HG02870 (cell line): Measurements from ENCODE around the gene ADAP1.
"Not testable (repeated sequence)": the region's sequence is repeated elsewhere in the genome, so short reads cannot be mapped to it uniquely, and the experiment has no call there.

ENCODE experiments used
- ATAC-seq: cut with Tn5 transposase; IDR thresholded peaks from one replicate; pipeline ENCODE4 v1.9.1; 2021; ENCODE audit warnings: mild to moderate bottlenecking, moderate library complexity; ENCODE audit not compliant: unreplicated experiment

Gene ADAP1

DNA sequence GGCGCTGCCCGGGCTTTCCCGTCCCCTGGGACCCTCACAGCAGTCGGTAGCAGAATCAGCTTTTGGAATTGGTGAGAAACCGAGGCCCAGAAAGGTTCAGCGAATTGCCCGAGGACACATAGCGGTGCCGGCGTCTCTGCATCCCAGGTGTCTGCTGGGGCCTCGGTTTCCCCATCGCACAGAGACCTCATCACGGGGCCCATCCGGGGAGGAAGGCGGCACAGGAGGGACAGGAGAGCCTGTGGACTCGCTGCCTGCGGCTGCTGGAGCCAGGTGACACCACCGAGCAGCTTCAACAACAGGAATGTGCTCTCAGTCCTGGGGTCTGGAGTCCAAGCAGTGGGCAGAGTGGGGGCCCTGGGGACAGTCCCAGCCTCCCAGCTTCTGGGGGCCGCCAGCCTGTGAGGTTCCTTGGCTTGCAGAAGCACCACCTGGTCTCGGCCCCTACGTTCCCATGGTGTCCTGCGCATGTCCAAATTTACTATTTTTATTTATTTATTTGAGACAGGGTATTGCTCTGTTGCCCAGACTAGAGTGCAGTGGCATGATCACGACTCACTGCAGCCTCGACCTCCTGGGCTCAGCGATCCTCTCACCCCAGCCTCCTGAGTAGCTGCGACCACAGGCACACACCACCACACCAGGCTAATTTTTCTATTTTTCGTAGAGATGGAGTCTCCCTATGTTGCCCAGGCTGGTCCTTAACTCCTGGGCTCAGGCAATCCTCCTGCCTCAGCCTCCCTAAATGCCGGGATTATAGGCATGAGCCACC, 21.4 kb upstream of the ADAP1 start:
- ATAC-seq = no peak

GRCh38 chr7:974820-975681, 20.6 kb upstream of the ADAP1 start, which contains the start of gene COX19:
Gene COX19 (minus strand): TSS chr7:975549. CDS start chr7:975509, 40 bp downstream.
- peak; percentile 66 for ATAC-seq

GRCh38 chr7:974172-974571, 19.7 kb upstream of the ADAP1 start:
- no peak for ATAC-seq

DNA sequence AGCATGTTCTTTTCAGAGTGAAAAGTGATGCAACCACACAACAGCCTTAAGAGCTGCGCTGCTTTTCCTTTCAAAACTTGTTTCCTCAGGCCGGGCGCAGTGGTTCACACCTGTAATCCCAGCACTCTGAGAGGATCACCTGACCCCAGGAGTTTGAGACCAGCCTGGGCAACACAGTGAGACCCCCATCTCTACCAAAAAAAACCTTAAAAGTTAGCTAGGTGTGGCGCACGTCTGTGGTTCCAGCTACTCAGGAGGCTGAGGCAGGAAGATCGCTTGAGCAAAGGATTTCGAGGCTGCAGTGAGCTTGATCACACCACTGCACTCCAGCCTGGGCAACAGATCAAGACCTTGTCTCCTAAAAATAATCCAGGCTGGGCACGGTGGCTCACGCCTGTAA, 18.8 kb upstream of the ADAP1 start:
- ATAC-seq = no peak

DNA sequence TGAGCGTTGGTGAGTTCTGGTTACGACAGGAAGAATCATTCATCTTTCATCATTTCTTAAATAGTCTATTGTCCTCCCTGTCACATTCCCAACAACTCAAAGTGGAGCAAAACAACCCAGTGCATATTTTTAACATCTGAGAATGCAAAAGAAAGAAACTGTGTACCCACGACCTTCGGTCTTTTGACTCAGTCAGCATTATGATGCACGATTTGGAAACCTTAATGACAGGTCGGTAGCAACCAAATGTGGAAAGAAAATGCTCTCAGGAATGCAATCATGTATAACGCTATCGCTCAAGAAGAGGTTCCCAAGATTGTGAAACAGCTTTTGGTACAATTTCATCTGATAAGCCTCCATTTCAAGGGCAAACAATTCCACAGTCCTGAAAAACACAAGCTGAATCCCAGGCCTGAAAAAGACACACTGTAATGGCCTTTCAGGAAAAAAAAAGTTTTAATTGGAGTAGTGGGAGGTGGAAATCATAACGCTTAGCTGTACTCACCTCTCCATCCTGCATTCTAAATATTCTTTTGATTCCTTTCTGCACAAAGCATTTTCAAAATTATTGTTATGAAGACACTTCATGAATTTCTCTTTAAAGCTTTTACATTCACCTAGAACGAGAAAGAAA, 18.3 kb upstream of the ADAP1 start:
- no peak for ATAC-seq

- ATAC-seq = no peak
Measured at GRCh38 chr7:972110-972509, 17.6 kb upstream of the ADAP1 start.

DNA sequence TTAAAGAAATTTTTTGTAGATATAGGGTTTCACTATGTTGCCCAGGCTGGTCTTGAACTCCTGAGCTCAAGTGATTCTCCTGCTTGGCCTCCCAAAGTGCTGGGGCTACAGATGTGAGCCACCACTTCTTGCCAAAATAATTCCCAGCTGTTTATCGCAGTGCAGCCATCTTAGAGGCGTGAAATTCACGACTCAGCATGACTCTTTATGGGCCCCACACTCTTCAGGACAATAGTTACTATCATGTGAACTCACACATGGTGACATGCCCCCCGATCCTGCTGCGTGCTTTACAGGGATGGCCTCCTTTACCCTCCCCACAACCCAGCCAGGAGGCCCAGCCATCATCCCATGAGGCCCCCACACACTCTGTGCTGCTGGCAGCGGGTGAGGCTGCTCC, 16.3 kb upstream of the ADAP1 start:
- ATAC-seq = no peak

- ATAC-seq = no peak
Measured at GRCh38 chr7:969403-969802, 14.9 kb upstream of the ADAP1 start.

GRCh38 chr7:968205-969105, 14.0 kb upstream of the ADAP1 start:
- ATAC-seq = no peak

- no peak for ATAC-seq
Measured at GRCh38 chr7:967361-968082, 13.0 kb upstream of the ADAP1 start.

DNA sequence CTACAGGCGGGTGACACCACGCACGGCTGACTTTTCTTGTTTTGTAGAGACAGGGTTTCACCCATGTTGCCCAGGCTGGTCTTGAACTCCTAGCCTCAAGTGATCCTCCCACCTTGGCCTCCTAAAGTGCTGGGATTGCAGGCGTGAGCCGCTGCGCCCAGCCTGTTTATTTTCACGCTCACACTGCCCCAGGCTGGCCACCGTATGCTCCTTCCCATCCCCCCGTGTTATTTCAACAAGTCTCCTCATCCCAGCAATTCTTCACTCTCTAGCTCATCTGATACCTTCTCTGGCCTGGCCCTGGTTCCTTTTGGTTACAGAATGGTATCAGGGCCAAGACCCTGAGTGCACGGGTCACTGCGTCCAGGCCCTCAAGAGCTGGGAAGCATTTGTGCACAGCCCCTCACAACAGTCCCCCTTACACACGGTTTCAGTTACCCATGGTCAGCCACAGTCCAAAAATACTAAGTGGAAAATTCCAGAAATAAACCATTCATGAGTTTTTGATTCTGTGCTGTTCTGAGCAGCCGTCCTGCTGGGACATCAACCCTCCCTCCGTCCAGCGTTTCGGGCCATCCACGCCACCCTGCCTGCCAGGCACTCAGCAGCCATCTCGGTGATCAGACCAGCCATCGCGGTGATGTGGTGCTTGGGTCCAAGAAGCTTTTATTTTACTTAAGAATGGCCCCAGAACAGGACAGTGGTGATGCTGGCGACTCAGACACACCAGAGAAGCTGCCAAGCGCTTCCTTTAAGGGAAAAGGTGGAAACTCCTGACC, 12.0 kb upstream of the ADAP1 start:
- no peak for ATAC-seq

DNA sequence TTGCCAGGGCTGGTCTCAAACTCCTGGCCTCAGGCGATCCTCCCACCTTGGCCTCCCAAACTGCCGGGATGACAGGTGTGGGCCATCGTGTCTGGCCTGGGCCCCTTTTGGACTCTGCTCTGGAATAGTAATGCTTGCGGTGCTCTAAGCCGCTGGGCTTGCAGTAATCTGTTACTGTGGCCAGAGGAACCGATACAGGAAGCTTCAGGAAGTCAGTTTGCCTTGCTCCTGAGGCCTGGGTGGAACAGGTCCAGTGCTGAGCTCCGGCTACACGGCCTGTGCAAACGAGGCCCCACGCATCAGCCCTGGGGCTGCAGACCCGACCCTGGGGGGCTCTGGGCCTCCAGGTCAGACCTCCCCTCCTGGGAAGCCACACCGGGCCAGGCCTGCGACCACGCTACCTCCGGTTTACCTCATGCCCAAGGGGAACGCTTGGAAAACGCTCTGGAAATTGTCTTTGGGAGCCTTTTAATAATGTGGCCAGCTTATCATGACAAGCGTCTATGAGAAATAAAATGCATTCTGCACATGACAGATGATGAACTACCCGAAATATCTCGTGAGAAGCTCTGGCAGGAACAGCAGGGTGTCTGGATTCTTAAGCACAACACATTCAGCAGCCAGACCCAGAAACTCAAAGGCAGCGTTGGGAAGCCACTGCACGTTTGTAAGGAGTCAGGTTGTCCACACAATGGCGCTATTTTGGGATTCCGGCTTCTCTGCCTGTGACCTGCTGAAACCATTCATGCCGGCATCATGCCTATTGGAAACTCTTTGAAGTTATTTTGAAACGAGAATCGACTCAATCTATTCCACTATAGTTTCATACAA, 10.1 kb upstream of the ADAP1 start:
- no peak for ATAC-seq

DNA sequence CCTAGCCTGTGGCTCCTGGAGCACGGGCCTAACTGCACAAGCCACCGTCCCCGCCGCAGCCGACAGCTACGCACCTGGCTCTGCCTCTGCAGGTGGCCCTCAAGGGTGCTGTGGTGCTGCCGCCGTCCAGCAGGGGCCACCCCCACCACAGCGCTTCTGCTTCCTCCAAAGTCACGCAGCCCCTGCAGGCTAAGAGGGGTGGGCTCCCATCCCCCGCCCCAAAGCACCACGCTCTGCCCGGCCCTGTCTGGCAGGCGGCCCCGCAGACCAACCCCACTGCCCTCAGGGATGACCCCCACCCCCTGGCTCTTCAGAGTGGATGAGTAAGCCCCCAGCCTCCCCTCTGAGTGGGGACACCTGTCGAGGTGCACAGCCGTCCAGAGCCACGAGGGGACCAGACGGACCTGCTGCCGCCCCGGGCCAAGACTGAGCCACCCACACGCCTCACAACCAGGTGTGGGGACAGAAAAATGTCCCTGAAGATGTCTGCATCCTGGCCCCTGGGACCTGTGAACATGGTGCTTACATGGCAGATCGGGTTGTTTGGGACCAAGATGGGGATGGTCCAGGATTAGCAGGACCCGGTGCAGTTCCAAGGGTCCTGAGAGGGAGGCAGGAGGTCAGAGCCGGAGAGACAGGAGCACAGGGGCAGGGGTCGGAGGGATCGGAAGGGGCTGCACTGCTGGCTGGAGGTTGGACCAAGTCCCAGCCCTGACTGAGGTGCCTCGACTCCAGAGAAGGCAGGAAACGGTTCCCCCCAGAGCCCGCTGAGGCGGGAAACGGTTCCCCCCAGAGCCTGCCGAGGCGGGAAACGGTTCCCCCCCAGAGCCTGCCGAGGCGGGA, 9.0 kb upstream of the ADAP1 start:
- no peak for ATAC-seq

DNA sequence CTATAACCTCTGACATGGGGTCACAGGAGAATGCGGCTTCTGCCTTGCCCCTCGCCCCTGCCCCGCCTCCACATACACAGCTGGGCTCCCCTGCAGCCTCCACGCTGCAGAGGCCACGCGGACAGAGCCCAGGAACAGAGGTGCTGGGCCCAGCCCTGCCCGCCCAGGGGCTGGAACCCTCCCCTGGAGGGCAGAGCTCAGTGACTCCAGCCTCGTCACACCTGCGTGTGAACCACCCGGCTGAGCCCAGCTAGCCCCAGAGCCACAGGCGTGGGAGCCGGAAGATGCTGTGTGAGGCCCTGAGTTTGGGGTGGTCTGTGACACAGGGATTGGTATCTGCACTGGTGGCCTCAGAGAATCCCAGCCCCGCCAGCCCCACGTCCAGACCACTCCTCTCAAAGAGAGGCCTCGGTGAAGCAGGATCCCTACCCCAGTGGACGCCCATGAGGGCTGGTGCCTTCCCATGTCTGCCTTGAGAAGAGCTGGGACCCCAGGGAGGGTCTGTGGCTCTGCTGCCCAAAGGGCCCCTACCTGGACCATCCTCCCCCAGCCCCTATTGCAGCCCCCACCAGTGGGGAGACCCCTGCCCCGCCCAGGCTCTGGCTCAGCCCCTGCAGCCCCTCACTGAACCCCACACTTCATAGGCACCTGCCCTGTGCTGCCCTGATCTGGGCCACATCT, 8.1 kb upstream of the ADAP1 start:
- no peak for ATAC-seq

- ATAC-seq = no peak
Measured at GRCh38 chr7:961546-962400, 7.3 kb upstream of the ADAP1 start.

DNA sequence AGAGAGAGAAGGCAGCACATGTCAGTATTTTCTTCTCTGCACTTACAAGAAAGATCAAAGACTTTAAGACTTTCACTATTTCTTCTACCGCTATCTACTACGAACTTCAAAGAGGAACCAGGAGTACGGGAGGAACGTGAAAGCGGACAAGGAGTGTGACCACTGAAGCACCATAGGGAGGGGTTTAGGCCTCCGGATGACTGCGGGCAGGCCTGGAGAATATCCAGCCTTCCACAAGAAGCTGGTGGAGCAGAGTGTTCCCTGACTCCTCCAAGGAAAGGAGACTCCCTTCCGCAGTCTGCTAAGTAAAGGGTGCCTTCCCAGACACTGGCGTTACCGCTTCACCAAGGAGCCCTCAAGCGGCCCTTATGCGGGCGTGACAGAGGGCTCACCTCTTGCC, 6.5 kb upstream of the ADAP1 start:
- not testable (repeated sequence) for ATAC-seq
